ENCODE data around the gene MGAT5B.
"Not testable (repeated sequence)": the region's sequence is repeated elsewhere in the genome, so short reads cannot be mapped to it uniquely, and the experiment has no call there.

MGAT5B gene

GRCh38 chr17:76844846-76845245, 23.4 kb upstream of the MGAT5B start:
- FAIRE-seq (no peak), DNase-seq (ENCODE audit: insufficient read length, low spot score) (no peak)

- no peak for DNase-seq (ENCODE audit: insufficient read length, low spot score)
These were observed 22.6 kb upstream of the MGAT5B start for GRCh38 chr17:76845541-76846017.

GRCh38 chr17:76847031-76847430, 21.2 kb upstream of the MGAT5B start:
- peak; percentile 46 for FAIRE-seq
- DNase-seq (ENCODE audit: insufficient read length, low spot score) = no peak

More at GRCh38 chr17:76845541-76846017, 22.6 kb upstream of the MGAT5B start:
- FAIRE-seq = no peak

GRCh38 chr17:76848670-76849069, 19.5 kb upstream of the MGAT5B start:
- FAIRE-seq = no peak
- no peak for DNase-seq (ENCODE audit: insufficient read length, low spot score)

- FAIRE-seq; DNase-seq (ENCODE audit: insufficient read length, low spot score): not testable (repeated sequence)
These were observed 19.0 kb upstream of the MGAT5B start for GRCh38 chr17:76849160-76849559.

- DNase-seq (ENCODE audit: insufficient read length, low spot score) = no peak
- FAIRE-seq = no peak
These were observed 15.4 kb upstream of the MGAT5B start for GRCh38 chr17:76852843-76853242.

- FAIRE-seq (no peak), DNase-seq (ENCODE audit: insufficient read length, low spot score) (no peak)
These were observed 13.1 kb upstream of the MGAT5B start for GRCh38 chr17:76855105-76855504.

GRCh38 chr17:76862079-76862478, 6.1 kb upstream of the MGAT5B start:
- no peak for FAIRE-seq
- no peak for DNase-seq (ENCODE audit: insufficient read length, low spot score)

- FAIRE-seq = peak; percentile 46
- no peak for DNase-seq (ENCODE audit: insufficient read length, low spot score)
These were observed 5.7 kb upstream of the MGAT5B start for GRCh38 chr17:76862494-76862893.

GRCh38 chr17:76864024-76864423, 4.2 kb upstream of the MGAT5B start:
- DNase-seq (ENCODE audit: insufficient read length, low spot score) (no peak), FAIRE-seq (no peak)

GRCh38 chr17:76865174-76865573, 3.0 kb upstream of the MGAT5B start:
- FAIRE-seq = peak; percentile 46
- no peak for DNase-seq (ENCODE audit: insufficient read length, low spot score)

- DNase-seq (ENCODE audit: insufficient read length, low spot score) = no peak
- FAIRE-seq = no peak
These were observed 2.0 kb upstream of the MGAT5B start for GRCh38 chr17:76866203-76866602.

GRCh38 chr17:76866774-76867577, 1.2 kb upstream of the MGAT5B start:
- DNase-seq (ENCODE audit: insufficient read length, low spot score) = no peak
- FAIRE-seq = peak; percentile 99

GRCh38 chr17:76867578-76868175, 527 bp upstream of the MGAT5B start:
- DNase-seq (ENCODE audit: insufficient read length, low spot score) (no peak), FAIRE-seq (no peak)

- DNase-seq (ENCODE audit: insufficient read length, low spot score) (no peak), FAIRE-seq (peak; percentile 81)
These were observed 678 bp downstream of the MGAT5B start for GRCh38 chr17:76868669-76869495.

GRCh38 chr17:76869496-76870376, 1.5 kb downstream of the MGAT5B start:
- DNase-seq (ENCODE audit: insufficient read length, low spot score) (no peak), FAIRE-seq (peak; percentile 33)

- no peak for DNase-seq (ENCODE audit: insufficient read length, low spot score)
- FAIRE-seq = no peak
These were observed 2.1 kb downstream of the MGAT5B start for GRCh38 chr17:76870377-76870714.

GRCh38 chr17:76871668-76872067, 3.5 kb downstream of the MGAT5B start:
- DNase-seq (ENCODE audit: insufficient read length, low spot score) = no peak
- FAIRE-seq = no peak

GRCh38 chr17:76872221-76872873, 4.1 kb downstream of the MGAT5B start:
- peak; percentile 99 for FAIRE-seq
- DNase-seq (ENCODE audit: insufficient read length, low spot score) = peak; percentile 98

- FAIRE-seq (no peak), DNase-seq (ENCODE audit: insufficient read length, low spot score) (no peak)
These were observed 4.6 kb downstream of the MGAT5B start for GRCh38 chr17:76872874-76873221.

Measured in HTR-8/SVneo (cell line).